H1 (cell line): Measurements from ENCODE around the gene GPRASP3. TPM values are rescaled to one million over a fixed set of nuclear protein-coding genes. Genes with fewer than 3 reads are reported as not detected.

Experiments used
- ATF2 ChIP-seq: IDR thresholded peaks from 2 replicates; pipeline ENCODE4 v1.6.1; 2012; ENCODE audit warnings: low read length, inconsistent platforms
- ATF3 ChIP-seq: IDR thresholded peaks from 2 replicates; pipeline ENCODE4 v1.6.1; 2011; ENCODE audit warnings: low read depth, mild to moderate bottlenecking, low read length; ENCODE audit not compliant: insufficient read depth
- BRCA1 ChIP-seq: IDR thresholded peaks from 2 replicates; pipeline ENCODE4 v1.6.1; 2012; ENCODE audit warnings: low read depth, low read length, improper control_type of control experiment
- CEBPB ChIP-seq: IDR thresholded peaks from 2 replicates; pipeline ENCODE4 v1.6.1; 2012; ENCODE audit warnings: low read depth, low read length
- CHD2 ChIP-seq: IDR thresholded peaks from 2 replicates; pipeline ENCODE4 v1.6.1; 2012; ENCODE audit warnings: low read length, improper control_type of control experiment
- CTCF ChIP-seq, 3 experiments: IDR thresholded peaks; 1 replicate in 2 of 3; 2 replicates in 1 of 3; pipeline versions ENCODE4 v1.5.1 to v1.6.1; 2011; ENCODE audit warnings: low read length in 3 of 3, mild to moderate bottlenecking in 3 of 3, inconsistent platforms in 2 of 3, low read depth in 1 of 3, moderate library complexity in 1 of 3; ENCODE audit not compliant: insufficient read depth in 1 of 3; ENCODE audit errors: control extremely low read depth in 1 of 3
- JUND ChIP-seq: IDR thresholded peaks from 2 replicates; pipeline ENCODE4 v1.6.1; 2011; ENCODE audit warnings: mild to moderate bottlenecking, improper control_type of control experiment, low read length
- MAFK ChIP-seq: IDR thresholded peaks from 2 replicates; pipeline ENCODE4 v1.6.1; 2012; ENCODE audit warnings: low read depth, mild to moderate bottlenecking, improper control_type of control experiment, low read length
- NANOG ChIP-seq: IDR thresholded peaks from 2 replicates; pipeline ENCODE4 v1.6.1; 2011; ENCODE audit warnings: low read length, low read depth, mild to moderate bottlenecking, inconsistent platforms; ENCODE audit not compliant: insufficient read depth, poor library complexity, severe bottlenecking
- POU5F1 ChIP-seq: IDR thresholded peaks from 2 replicates; pipeline ENCODE4 v1.6.1; 2011; ENCODE audit warnings: low read depth, mild to moderate bottlenecking, low read length, moderate library complexity
- RXRA ChIP-seq: IDR thresholded peaks from 2 replicates; pipeline ENCODE4 v1.6.1; 2011; ENCODE audit warnings: low read depth, mild to moderate bottlenecking, low read length, moderate library complexity; ENCODE audit not compliant: insufficient read depth
- SIRT6 ChIP-seq: IDR thresholded peaks from one replicate; pipeline ENCODE4 v1.7.1; 2012; ENCODE audit warnings: low read length, inconsistent platforms
- SP2 ChIP-seq: IDR thresholded peaks from 2 replicates; pipeline ENCODE4 v1.6.1; 2012; ENCODE audit warnings: mild to moderate bottlenecking, low read length, inconsistent platforms
- TAF1 ChIP-seq: IDR thresholded peaks from 2 replicates; pipeline ENCODE4 v1.6.1; 2011; ENCODE audit warnings: mild to moderate bottlenecking, low read depth, low read length
- TAF7 ChIP-seq: optimal IDR thresholded peaks from 2 replicates; pipeline ENCODE3; 2011; ENCODE audit warnings: low read depth, mild to moderate bottlenecking, inconsistent platforms, low read length, moderate library complexity, borderline replicate concordance
- TBP ChIP-seq: IDR thresholded peaks from 2 replicates; pipeline ENCODE4 v1.6.1; 2011; ENCODE audit warnings: low read depth, low read length, improper control_type of control experiment
- USF2 ChIP-seq: IDR thresholded peaks from 2 replicates; pipeline ENCODE4 v1.6.1; 2011; ENCODE audit warnings: low read length, improper control_type of control experiment
- YY1 ChIP-seq: IDR thresholded peaks from 2 replicates; pipeline ENCODE4 v1.6.1; 2011; ENCODE audit warnings: low read depth, mild to moderate bottlenecking, low read length
- polyA plus RNA-seq, 7 experiments: library from polyadenylated mRNA; depleted of rRNA in 3 of 7; stranded (reverse) in 5 of 7; unstranded in 2 of 7; fragments of >200 nt in 5 of 7; fragments of 200-250 nt in 2 of 7; gene quantifications; 1 replicate in 5 of 7; 2 replicates in 1 of 7; 4 replicates in 1 of 7; pipeline versions ENCODE4 v1.2.1 to v1.2.3, GENCODE V29; 2011 to 2013; ENCODE audit warnings: missing spikeins in 2 of 7, mixed read lengths in 2 of 7
- total RNA-seq: library from RNA; stranded (reverse); fragmentation: NEBNext Ultra II Directional; extraction: Animal tissue kit (Norgen Biotek cat#: 25700); gene quantifications from 2 replicates; pipeline ENCODE4 v1.2.1, GENCODE V29; 2021

Gene GPRASP3
- total and polyA plus RNA-seq, 2 of the 8 experiments (the other 6 are each of a cell fraction or from before 2014, with no cell fraction given) = 7.0 to 19.8 TPM

- no peak for TF ChIP-seq SP2
- TF ChIP-seq ATF3 = no peak
- TF ChIP-seq YY1 = 0 out of 2 replicates have a peak, but pooled peaks have one; percentile 58
- no peak; the same call in 1 of the 2 replicates for TF ChIP-seq CHD2
- TF ChIP-seq JUND = no peak
- peak; percentile 46; the same call in 1 of the 2 replicates for TF ChIP-seq TAF1
- no peak for TF ChIP-seq POU5F1
- no peak for TF ChIP-seq CTCF (IDR thresholded peaks at IDR 0.05; ENCODE audit: control extremely low read depth in 1 of 3, insufficient read depth in 1 of 3, low read depth in 1 of 3, low read length in 3 of 3)
- TF ChIP-seq TBP = no peak
- no peak for TF ChIP-seq MAFK
- TF ChIP-seq ATF2 = no peak
- TF ChIP-seq TAF7 = no peak
- no peak for TF ChIP-seq SIRT6
- no peak for TF ChIP-seq CEBPB
- no peak for TF ChIP-seq NANOG
- no peak for TF ChIP-seq BRCA1
- no peak for TF ChIP-seq RXRA
- TF ChIP-seq USF2 = no peak
Measured at GRCh38 chrX:102745857-102746584, 25.5 kb downstream of the GPRASP3 start (continued).
